ENCODE measurements around the gene STAT5A.
"Not testable (repeated sequence)": the region's sequence is repeated elsewhere in the genome, so short reads cannot be mapped to it uniquely, and the experiment has no call there.

The STAT5A gene

DNA sequence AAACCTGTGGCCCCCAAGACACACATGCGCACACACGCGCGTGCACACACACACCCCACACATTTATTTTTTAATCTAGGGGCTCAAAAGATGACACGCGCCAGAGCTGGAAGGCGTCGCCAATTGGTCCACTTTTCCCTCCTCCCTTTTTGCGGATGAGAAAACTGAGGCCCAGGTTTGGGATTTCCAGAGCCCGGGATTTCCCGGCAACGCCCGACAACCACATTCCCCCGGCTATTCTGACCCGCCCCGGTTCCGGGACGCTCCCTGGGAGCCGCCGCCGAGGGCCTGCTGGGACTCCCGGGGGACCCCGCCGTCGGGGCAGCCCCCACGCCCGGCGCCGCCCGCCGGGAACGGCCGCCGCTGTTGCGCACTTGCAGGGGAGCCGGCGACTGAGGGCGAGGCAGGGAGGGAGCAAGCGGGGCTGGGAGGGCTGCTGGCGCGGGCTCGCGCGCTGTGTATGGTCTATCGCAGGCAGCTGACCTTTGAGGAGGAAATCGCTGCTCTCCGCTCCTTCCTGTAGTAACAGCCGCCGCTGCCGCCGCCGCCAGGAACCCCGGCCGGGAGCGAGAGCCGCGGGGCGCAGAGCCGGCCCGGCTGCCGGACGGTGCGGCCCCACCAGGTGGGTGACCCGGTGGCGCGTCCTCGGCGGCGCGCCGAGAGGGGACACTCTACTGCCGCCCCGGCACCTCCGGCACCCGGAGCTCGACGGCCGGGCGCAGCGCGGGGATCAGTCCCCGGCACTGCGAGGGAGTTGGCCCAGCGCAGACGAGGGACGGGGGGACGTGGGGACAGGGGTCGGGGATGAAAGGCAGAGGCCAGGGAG lies at the start of gene STAT5A:
STAT5A (plus strand) TSS at position 522 of the 826 bp plus-strand sequence. CDS start 914 bp downstream, outside the sequence.
- H3K4me3 ChIP-seq (ENCODE audit: low read depth, low read length) = peak within 1 kb of the TSS; percentile 33

DNA sequence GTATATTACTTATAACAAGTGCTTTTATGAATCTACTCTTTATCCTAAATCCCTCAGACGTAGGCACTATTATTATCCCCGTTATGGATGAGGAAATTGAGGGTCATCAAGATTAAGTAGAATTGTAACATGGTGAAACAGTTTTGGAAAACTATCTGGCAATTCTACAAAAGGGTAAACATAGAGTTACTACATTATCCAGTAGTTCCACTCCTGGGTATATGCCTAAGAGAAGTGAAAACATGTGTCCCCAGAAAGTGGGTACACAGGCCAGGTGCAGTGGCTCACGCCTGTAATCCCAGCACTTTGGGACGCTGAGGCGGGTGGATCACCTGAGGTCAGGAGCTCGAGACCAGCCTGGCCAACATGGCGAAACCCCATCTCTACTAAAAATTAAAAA lies 48.7 kb upstream of the STAT5A start:
- H3K4me3 ChIP-seq (ENCODE audit: low read depth, low read length) = not testable (repeated sequence)

DNA sequence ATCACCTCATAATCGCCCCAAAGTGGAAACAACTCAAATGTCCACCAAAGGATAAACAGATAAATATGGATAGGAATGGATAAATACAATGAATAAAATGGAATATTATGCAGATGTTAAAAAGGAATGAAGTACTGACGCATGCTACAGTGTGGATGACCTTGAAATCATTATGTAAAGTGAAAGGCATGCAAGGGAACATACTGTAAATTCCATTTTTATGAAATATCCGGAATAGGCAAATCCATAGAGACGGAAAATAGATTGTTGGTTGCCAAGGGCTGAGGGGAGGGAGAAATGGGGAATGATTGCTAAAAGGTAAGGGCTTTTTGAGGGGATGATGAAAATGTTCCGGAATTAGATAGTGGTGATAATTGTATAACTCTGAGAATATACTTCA lies 48.1 kb upstream of the STAT5A start:
- H3K4me3 ChIP-seq (ENCODE audit: low read depth, low read length) = no peak overlapping the region

DNA sequence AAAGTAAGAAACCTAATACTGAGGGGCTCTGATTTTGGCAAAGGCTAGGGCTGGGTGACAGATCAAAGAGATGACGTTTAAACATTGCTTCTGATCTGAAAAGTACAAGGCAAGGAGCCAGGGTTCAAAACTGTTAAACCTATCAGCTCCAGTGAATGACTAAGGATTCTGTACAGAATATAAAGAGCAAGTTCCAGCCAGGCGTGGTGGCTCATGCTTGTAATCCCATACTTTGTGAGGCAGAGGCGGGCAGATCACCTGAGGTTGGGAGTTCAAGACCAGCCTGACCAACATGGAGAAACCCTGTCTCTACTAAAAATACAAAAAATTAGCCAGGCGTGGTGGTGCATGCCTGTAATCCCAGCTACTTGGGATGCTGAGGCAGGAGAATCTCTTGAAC lies 47.4 kb upstream of the STAT5A start:
- not testable (repeated sequence) for H3K4me3 ChIP-seq (ENCODE audit: low read depth, low read length)

DNA sequence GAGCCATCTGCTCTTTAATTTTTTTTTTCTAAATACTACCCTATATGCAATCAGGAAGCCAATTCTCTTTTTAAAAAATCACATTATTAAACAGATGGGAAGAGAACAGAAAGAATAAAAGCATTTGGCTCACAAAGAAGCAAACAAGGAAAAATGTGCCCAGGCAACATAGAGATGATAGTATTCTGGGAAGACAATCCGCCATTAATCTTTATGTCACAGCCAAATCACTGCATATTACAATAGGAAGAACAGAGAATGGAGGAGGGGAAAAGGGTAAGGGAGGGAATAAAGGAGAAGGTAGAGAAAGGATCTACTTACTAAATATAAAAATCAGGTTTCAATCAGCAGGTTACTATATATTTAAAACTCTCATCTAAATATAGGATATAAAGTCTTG lies 46.4 kb upstream of the STAT5A start:
- no peak overlapping the region for H3K4me3 ChIP-seq (ENCODE audit: low read depth, low read length)

DNA sequence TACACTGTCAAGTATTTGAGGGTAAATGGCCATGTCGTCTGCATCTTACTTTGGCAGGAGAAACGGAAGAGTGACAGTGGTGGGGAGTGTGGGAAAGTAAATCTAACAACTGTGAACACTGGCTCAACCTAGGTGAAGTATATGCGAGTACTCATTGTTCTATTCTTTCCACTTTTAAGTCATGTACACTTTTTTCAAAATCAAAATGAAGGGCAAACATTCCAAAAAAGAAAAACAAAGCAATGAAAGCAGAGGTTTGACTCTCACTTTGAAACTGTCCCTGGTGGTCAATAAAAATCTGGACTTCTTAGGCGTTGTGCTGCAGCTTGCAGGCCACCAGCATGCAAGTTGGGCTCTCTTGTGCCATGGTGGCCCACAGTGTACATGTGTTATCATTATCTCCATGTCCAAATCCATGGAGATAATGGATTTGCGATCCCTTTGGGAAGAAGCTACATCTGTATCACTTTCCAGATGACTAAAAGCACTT lies 44.8 kb upstream of the STAT5A start:
- no peak overlapping the region for H3K4me3 ChIP-seq (ENCODE audit: low read depth, low read length)

DNA sequence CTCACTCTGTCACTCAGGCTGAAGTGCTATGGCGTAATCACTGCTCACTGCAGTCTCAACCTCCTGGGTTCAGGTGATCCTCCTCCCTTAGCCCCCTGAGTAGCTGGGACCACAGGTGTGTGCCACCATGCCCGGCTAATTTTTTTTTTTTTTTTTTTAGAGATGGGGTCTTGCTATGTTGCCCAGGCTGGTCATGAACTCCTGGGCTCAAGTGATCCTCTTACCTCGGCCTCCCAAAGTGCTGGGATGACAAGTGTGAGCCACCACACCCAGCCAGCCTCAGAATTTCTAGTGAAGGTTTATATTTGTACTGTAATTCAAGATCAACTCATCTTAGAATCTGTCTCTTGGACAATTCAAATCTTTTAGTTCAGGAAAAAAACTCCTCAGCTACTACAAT lies 44.2 kb upstream of the STAT5A start:
- H3K4me3 ChIP-seq (ENCODE audit: low read depth, low read length) = not testable (repeated sequence)

DNA sequence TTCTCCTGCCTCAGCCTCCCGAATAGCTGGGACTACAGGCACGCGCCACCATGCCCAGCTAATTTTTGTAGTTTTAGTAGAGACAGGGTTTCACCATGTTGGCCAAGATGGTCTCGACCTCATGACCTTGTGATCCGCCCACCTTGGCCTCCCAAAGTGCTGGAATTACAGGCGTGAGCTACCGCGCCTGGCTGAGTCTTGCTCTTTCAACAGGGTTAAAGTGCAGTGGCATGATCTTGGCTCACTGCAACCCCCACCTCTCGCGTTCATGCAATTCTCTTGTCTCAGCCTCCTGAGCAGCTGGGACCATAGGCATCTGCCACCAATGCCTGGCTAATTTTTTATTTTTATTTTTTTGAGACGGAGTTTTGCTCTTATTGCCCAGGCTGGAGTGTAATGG lies 43.1 kb upstream of the STAT5A start:
- H3K4me3 ChIP-seq (ENCODE audit: low read depth, low read length) = not testable (repeated sequence)

DNA sequence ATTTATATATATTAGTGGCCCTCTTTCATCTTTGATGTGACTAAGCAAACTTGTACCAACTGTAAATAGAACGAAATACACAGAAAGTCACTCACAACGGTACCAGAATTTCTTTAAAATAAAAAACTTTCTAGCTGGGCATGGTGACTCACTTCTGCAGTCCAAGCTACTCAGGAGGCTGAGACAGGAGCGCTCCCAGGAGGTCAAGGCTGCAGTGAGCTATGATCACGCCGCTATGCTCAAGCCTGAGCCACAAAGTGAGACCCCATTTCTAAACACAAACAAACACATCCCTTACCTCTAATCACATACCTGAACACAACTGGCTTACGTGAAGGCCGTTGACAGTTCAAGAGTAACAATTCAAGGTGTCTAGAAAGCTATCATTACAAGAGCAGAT lies 41.8 kb upstream of the STAT5A start:
- no peak overlapping the region for H3K4me3 ChIP-seq (ENCODE audit: low read depth, low read length)

DNA sequence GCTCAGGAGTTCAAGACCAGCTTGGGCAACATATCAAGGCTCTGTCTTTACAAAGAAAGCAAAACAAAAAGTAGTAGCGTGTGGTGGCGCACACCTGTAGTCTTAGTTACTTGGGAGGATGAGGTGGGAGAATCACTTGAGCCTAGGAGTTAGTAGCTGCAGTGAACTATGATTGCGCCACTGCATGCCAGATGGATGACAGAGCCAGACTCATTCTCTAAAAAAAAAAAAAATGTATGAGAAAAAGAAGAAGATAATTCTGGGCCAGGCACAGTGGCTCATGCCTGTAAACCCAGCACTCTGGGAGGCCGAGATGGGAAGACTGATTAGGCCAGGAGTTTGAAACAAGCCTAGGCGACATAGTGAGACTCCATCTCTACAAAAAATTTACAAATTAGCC lies 40.6 kb upstream of the STAT5A start:
- H3K4me3 ChIP-seq (ENCODE audit: low read depth, low read length) = no peak overlapping the region

DNA sequence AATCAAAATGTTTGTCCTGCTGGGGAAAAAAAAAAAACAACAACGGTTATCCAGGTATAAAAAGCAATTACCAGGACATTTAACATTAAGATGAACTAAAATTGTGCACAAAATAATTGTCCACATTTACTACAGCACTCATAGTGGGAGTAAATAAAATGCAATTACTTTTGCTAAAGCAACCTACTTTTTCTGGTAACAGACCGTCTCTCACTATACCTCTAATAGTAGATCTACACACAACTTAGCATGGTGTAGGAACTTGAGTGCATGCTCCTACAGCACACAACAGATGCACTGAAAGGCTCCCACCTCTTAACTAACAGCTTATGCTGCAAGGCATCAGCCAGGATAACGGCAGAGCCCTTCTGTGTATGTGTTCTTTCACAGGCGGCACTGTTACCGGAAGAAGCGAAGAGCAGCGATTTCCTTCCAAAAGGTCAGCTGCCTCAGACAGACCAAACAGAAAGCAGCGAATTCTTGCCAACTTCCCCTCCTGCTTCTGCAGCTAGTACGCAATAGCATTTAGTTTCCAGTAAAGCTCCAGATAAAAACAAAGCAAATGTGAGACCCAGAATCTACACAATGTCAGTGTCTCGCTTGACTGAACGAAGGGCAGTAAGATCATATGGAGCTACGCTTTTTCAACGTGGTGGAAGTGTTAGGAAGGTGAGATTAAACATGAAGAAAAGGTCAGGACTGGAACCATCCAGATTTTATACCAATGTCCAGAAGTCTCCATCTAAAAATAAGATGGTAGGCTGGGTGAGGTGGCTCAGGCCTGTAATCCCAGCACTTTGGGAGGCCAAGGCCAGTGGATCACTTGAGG lies 39.7 kb upstream of the STAT5A start:
- no peak overlapping the region for H3K4me3 ChIP-seq (ENCODE audit: low read depth, low read length)

DNA sequence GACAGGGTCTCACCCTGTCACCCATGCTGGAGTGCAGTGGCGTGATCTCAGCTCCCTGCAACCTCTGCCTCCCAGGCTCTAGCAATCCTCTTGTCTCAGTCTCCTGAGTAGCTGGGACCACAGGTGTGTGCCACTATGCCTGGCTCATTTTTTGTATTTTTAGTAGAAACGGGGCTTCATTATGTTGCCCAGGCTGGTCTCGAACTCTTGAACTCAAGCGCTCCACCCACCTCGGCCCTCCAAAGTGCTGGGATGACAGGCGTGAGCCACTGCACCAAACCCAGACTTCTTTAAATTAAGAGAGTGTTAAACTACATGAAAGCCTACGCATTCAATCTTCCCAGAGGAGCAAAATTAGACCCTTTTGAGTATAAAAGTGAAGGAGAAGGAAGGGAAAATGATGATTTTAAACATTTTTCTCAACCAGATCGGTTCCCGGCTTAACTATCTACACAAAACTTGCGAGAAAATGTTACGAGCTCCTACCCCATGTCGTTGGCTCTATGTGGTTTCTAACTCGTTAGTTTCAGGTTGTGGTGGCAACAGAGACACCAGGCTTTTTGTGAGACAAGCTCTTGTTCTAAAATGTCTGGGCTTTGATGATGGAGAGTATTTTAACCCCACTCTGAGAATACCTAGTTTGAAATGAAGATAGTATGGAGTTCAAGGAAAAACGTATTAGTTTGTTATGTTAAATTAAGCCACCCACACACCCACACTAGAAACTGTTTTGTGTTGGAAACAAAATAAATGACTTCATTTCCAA lies 38.4 kb upstream of the STAT5A start:
- no peak overlapping the region for H3K4me3 ChIP-seq (ENCODE audit: low read depth, low read length)

DNA sequence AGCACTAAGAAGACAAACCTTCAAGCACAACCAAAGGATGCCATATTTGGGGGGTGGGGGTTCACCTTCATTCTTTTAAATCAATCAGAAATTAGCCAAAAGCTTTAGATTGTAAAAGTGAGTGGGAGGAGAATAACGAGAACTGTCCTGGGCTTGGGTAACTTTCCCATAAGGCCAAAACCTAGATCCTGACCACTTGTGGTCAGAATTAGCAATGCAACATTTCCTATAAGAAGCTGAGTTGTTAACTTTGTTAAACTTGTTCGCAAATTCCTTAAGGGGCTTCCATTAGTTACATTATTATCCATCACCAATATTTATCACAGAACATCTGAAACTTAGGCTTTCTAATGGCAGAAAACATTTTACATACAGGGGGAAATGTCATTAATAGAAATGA lies 37.2 kb upstream of the STAT5A start:
- no peak overlapping the region for H3K4me3 ChIP-seq (ENCODE audit: low read depth, low read length)

DNA sequence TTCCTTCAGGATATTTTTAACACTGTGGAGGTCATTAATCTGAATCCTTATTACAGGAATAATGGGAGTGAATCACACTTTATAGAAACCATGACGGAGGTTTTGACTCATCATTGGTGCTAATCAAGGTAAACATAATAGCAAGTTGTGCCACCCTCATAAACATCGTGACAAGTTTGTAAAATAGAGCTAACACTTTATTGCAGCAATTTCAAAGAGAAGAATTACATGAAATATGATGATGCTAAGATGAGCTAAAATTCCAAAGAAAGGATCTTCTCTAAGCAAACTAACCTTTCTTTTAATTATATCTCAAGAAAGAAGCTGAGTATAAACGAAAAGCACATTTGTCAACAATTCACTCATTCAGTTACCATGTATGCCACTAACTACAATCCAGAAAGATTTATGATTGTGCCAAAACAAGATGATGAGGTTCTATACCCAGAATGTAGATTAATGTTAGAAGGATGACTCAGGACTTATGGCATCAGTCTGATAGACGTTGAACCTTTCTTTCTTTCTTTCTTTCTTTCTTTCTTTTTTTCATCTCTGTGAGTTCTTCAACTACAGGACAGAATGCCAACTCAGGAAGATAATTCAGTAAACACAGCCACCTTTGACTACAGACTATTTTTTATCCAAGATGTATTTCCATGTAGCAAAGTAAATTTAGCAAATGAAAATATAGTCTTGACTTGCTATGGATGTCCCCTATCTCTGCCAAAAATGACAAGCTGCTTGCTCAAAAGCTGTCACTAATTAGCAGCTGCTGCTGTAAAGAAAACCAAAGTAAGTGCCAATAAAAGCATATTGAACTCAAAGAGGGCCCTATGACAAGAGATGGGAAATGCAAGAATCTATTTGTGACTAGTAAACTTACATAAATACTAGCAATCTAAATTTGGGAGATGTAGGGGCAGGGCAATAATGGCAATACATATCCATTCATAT lies 35.4 kb upstream of the STAT5A start:
- no peak overlapping the region for H3K4me3 ChIP-seq (ENCODE audit: low read depth, low read length)

DNA sequence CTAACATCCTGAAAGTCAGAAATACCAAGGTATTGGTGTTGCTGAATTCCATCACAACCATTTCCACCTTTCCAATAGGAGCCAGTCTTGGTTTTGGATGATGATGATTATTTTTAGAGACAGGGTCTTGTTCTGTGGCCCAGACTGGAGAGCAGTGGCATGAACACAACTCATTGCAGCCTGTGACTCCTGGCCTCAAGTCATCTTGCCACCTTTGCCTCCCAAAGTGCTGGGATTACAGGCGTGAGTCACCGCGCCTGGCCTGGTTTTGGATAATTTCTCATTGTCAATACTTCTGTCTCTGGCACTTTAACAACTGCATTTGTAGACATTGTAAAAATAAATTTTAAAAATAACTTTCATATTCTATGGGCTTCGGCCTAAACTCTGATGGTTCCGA lies 34.7 kb upstream of the STAT5A start:
- no peak overlapping the region for H3K4me3 ChIP-seq (ENCODE audit: low read depth, low read length)

DNA sequence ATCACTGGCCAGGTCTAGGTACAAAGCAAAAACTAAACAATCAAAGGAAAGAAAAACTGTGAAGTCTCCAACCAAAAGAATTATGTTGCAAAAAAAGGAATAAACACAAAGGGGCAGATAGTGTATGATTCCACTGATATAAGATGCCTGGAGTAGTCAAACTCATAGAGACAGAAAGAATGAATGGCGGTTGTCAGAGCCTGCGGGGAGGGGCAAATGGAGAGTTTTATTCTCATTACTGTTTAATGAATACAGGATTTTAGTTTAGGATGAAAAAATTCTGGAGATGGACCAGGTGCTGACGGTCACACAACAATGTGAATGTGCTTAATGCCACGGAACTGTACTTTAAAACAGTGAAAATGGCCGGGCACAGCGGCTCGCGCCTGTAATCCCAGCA lies 32.9 kb upstream of the STAT5A start:
- no peak overlapping the region for H3K4me3 ChIP-seq (ENCODE audit: low read depth, low read length)

DNA sequence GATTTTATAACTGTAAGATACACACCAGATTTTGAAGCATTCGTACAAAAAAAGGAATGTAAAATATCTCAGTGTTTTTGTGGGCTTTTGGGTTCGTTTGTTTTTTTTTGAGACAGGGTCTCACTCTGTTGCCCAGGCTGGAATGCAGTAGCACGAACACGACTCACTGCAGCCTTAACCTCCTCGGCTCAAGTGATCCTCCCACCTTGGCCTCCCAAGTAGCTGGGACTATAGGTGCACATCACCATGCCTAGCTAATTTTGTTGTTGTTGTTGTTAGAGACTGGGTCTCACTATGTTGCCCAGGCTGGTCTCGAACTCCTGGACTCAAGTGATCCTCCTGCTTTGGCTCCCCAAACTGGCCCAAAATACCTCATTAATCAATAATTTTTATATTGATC lies 28.0 kb upstream of the STAT5A start:
- H3K4me3 ChIP-seq (ENCODE audit: low read depth, low read length) = no peak overlapping the region

DNA sequence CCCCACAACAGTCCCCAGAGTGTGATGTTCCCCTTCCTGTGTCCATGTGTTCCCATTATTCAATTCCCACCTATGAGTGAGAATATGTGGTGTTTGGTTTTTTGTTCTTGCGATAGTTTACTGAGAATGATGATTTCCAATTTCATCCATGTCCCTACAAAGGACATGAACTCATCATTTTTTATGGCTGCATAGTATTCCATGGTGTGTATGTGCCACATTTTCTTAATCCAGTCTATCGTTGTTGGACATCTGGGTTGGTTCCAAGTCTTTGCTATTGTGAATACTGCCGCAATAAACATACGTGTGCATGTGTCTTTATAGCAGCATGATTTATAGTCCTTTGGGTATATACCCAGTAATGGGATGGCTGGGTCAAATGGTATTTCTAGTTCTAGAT lies 23.9 kb upstream of the STAT5A start:
- not testable (repeated sequence) for H3K4me3 ChIP-seq (ENCODE audit: low read depth, low read length)

DNA sequence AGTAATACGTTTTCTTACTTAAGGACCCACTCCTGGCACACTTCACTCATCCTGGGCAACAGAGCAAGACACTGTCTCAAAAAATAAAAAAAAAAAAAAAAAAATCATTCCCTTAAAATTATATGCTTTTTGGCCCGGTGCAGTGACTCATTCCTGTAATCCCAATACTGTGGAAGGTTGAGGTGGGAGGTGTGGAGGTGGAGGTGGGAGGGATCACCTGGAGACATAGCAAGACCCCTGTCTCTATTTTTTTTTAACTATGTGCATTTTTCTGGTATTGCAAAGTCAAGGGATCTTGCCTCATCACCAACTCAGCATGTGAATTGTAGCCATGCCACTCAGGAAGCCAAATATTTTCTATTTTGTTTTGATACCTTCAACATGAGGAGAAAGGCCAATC lies 21.8 kb upstream of the STAT5A start:
- no peak overlapping the region for H3K4me3 ChIP-seq (ENCODE audit: low read depth, low read length)
